ENCODE results near the gene PRPS2.

The PRPS2 gene

GRCh38 chrX:12871257-12871656, 80.0 kb downstream of the PRPS2 start:
- peaks cover 8% of the 10 kb centered on the region for H3K4me1 ChIP-seq (ENCODE audit: control insufficient read depth, insufficient read depth, low read length)
- no peak overlapping the region for H3K9ac ChIP-seq (ENCODE audit: low read depth, low read length)
- no peaks in the 10 kb centered on the region for H3K9me3 ChIP-seq (ENCODE audit: control insufficient read depth, insufficient read depth, low read length)
- no peak overlapping the region for H3K4me3 ChIP-seq (ENCODE audit: low read depth, low read length)
- H3K36me3 ChIP-seq (ENCODE audit: control insufficient read depth, insufficient read depth, low read length): no peaks in the 10 kb centered on the region
- H3K27me3 ChIP-seq (ENCODE audit: control insufficient read depth, insufficient read depth, low read length): no peaks in the 10 kb centered on the region

DNA sequence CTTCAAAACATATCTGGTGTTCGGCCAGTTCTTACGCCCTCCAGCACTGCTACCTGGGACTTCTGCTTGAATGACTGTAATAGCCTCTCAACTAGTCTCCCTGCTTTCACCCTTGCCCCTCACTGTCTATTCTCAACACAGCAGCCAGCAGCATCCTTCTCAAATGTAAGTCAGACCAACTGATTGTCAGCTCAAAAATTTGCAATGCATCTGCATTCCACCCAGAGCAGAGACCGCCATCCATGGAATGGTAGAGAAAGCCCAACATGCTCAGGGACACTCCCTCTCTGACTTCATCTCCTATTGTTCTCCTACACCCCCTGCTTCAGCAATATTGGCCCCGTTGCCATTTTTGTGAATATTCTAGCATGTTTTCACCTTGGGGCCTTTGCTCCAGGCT, 81.5 kb downstream of the PRPS2 start:
- Histone ChIP-seq H3K4me1 (ENCODE audit: control insufficient read depth, insufficient read depth, low read length) (peaks cover 4% of the 10 kb centered on the region), H3K36me3 (ENCODE audit: control insufficient read depth, insufficient read depth, low read length) (no peaks in the 10 kb centered on the region), H3K27me3 (ENCODE audit: control insufficient read depth, insufficient read depth, low read length) (no peaks in the 10 kb centered on the region), H3K4me3 (ENCODE audit: low read depth, low read length) (no peak overlapping the region), H3K9ac (ENCODE audit: low read depth, low read length) (no peak overlapping the region), H3K9me3 (ENCODE audit: control insufficient read depth, insufficient read depth, low read length) (no peaks in the 10 kb centered on the region)
